ENCODE results near the gene CEP41.
"Not testable (repeated sequence)": the region's sequence is repeated elsewhere in the genome, so short reads cannot be mapped to it uniquely, and the experiment has no call there.

Gene CEP41

DNA sequence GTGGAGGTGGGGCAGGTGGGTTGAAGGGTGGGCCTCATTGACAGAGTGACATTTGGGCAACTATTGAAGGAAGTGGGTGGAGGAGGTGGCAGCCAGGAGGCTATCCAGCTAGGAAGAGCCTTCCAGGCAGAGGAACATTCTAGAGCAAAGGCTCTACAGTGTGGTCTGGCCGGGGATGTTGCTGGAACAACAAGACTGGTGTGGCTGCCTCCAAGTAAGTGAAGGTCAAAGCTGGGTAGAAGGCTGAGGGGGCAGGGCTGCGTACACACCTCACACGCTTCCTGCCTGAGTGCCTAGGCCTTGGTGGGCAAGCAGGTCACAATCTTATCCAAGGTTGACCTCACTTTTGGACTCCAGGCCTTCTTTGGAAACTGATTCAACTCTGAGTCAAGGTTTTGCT, 53.9 kb downstream of the CEP41 start:
- no peak for DNase-seq

DNA sequence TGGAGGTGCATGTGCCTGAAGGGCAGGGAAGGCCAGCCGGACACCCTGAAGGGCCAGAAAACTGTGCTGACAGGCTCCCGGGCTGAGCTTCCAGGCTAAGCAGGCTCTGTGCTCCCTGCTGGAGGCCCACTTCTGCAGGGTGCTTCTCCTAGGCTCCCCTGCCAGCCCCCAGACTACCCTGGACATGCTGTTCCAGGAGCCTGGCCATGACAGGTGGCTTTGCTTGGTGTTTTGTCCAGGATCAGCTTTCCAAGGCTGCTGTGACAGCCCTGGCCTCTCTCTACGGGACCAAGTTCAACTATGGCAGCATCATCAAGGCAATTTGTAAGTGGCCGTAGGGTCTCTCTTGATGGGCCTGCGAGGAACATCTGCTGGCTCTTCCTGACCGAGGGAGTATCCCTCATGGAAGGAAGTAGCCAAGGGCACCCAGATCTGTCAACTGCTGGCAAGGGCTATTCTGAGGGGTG, 55.2 kb downstream of the CEP41 start:
- DNase-seq, result no peak

DNA sequence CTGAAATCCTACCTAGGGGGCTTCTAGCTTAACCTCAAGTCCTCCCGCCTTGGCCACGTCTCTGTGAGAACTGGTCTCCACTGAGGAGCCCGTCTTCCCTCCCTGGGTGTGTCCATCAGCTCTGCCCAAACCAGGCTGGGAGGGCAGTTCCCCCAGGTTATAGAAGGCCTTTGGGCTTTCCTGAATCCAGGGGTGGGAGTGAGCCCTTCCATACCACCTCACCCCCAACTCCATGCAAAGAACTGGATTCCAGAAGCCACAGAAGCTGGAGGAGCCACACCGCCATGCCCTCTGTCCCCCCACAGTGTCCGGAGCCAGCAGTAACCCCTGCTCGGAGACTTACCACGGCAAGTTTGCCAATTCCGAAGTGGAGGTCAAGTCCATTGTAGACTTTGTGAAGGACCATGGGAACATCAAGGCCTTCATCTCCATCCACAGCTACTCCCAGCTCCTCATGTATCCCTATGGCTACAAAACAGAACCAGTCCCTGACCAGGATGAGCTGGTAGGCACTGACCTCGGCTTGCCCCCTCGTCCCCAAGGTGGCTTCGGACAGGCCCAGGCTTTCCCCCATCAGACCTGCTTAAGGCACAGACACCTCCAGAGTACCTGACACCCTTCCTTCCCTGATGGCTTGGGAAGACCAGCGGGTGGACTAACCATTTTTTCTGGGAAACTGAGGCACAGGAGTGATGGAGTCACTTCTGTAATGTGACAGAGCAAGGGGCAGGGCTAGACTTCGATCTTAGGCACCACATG, 55.8 kb downstream of the CEP41 start:
- no peak for DNase-seq

DNA sequence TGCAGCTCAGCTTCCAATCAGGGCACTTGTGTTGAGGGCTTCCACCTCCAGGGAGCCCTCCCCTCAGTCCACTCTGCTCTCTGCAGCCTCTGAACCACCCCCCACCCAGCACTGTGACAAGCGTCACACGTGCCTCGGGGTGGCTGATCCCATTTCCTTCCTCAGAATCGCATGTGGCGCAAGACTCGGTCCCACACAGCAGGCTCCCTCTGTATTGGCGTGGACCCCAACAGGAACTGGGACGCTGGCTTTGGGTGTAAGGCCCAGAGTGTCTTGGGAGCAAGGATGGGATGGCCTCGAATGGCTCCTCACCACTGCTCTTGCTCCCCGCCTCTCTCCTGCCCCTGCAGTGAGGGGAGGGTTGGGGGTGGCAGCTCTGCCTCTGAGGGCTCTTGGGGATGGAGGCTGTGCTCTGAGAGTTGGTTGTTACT, 56.4 kb downstream of the CEP41 start:
- no peak for DNase-seq

DNA sequence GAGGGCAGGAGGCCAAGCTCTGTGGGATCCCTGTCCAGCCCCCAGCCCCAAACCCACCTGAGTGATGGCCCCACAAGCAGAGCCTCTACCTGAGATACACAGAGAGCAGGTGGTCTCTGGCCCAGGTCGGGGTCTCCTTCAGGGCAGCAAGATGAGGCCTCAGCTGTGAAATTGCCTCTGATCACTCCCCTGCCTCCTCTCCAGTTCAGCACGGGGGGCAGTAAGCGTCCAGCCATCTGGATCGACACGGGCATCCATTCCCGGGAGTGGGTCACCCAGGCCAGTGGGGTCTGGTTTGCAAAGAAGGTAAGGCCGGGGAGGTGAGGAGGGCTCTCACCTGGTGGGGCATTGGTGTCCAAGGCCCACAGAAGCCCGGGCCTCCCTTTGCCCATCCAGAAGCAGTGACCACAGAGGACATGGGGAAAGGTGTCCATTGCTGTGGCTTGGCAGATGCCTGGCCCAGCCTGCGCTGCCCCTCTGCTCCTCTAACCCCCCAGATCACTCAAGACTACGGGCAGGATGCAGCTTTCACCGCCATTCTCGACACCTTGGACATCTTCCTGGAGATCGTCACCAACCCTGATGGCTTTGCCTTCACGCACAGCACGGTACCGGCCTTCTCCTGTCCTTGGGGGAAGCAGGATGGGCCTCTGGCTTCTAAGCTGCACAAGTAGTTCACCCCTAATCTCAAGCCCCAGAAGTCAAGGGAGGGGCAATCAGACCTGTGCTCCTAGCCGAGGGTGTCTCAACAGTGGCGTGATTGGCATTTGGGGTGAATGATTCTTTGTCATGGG, 57.4 kb downstream of the CEP41 start:
- no peak for DNase-seq

DNA sequence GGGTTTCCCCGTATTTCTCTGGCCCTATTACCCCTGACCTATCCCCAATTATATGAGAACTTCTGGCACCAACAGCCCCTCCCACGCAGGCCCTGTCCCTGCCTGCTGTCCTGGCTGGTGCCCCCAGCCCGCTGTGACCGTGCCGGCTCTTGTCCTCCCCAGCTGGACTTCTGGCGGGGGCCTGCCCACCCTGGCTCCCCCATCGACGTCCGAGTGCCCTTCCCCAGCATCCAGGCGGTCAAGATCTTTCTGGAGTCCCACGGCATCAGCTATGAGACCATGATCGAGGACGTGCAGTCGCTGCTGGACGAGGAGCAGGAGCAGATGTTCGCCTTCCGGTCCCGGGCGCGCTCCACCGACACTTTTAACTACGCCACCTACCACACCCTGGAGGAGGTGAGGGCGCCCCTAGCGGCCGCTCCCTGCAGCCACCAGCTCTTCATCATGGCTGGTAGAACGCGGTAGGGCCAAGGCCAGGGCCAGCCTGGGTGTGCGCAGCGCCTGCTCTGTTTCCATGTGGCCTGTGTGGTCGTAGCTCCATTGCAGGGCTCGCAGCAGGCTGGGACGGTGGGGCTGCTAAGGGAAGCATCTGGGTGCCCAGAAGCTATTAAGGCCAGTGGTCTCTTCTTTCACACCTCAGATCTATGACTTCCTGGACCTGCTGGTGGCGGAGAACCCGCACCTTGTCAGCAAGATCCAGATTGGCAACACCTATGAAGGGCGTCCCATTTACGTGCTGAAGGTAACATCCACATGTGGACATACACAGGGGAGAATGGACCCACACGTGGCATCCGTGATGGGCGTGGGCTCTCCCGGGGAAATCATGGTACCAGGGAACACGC, 59.1 kb downstream of the CEP41 start:
- DNase-seq, result no peak

DNA sequence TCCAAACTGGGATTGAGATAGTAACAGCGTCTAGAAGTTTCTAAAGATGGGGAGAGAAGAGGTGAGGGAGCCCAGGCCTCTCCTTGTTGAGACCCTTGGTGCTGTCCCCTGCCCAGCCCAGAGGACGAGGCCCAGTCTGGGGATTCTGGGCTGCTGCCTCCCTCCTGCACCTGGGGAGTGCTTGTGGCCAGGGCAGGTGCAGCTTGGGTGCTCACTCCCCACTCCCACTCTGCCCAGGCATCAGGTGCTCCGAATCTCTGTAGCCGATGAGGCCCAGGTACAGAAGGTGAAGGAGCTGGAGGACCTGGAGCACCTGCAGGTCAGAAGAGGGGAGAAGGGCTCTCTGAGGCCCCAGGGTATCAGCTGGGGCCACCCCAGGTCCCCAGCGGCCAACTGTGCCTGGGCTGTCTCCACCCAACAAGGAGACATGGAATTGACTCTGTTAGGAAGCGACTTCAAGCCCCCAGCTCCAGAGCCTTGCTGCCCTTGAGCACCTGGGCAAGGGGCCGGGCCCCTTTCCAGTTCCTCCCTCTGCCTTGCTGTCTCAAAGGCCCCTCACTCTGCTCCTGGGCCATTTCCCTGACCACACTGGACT, 59.9 kb downstream of the CEP41 start:
- DNase-seq, result no peak

DNA sequence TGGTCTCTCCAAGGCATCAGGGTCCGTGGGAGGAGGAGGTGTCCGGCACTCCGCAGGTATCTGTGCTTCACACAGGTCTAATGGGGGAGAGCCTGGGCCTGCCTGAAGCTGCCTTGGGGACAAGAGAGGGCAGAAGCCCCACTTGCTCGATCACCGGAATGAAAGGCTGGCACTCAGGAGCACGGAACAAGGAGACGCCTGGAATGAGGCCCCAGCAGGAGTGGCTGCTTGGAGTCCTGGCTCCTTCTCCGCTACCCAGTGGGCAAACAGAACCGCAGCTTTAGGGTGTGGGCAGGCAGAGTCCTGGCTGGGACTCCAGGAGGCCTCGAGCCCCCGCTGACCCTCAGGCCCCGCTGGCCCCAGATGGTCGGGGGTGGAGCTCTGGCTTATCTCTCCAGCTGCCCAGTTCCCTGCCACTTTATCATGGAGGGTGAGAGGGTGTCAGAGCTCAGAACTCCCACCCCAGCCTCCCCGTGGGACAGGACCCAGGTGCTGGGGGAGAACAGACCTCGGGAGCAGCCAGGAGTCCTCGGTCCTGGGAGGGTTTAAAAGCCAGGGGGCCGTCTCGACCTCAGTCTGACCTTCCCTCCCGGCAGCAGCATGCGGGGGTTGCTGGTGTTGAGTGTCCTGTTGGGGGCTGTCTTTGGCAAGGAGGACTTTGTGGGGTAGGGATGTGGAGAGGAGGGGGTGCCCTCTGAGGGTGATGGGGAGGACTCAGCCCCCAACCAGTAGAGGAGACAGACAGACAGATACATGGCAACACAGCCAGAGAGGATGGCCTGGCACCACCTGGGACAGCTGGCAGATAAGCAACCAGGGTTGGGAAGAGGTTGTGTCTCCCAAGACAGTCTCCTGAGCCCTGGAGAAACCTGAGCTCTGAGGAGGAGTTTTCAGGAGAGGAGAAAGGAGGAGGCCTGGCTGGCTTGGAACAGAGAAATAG, 60.6 kb downstream of the CEP41 start, which contains the start of gene CPA1:
CPA1 (plus strand) TSS at position 574 of the 940 bp plus-strand sequence; CDS start at position 601, 27 bp downstream.
- no peak for DNase-seq

DNA sequence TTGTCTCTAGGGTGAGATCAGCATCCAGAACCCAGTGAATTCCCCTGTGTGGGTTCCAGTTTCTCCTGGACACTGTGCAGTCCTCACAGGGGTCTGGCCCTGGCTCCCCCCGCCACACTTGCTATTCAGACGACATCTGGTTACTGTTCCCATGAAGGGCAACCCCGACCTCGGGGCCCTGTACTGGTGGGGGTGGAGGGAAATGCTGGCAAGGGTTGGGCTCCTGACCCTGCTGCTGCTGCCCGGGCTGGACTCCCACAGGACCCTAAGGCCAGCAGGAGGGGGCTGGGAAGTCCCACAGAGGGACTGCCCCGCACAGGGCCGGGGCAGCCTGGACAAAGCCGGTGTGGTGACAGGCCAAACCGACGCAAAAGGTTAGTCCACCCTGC, 61.3 kb downstream of the CEP41 start:
- DNase-seq, result no peak

DNA sequence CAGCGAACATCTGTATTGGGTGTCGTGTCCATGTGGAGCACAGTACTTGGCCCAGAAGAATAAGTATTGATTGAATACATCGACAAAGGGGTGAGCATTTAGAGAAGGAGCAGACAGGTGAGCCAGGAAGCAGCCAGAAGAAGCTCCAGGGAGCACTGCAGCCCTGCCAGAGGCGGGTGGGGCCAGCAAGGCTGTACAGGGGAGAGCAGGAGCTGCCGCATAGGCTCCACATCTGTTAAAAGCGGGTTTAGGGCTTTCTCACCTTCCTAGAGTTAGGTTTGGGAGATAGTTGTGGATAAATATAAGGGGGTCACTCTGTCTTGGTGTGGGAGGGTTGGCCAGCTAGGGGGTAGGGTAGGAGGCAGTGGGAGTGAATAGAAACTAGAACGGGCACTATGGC, 61.8 kb downstream of the CEP41 start:
- DNase-seq, result no peak

DNA sequence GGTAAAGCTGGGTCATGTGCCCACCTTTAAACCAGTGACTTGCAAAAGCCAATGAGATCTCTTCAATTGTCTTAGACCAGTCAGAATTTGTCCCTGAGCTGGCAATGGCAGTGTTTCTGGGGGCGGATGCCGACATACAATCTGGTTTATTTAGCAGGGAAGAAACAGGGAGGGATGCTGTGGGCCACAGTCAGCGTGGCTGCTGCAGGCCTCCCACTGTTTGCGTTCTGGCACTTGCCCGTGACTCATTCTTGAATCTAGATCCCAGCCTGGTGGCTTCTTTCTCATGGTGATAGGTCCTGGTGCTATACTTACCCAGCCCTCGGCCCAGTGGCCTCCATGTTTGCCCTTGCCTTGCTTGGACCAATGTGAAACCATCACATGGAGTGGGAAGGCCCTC, 63.6 kb downstream of the CEP41 start:
- DNase-seq, result no peak

DNA sequence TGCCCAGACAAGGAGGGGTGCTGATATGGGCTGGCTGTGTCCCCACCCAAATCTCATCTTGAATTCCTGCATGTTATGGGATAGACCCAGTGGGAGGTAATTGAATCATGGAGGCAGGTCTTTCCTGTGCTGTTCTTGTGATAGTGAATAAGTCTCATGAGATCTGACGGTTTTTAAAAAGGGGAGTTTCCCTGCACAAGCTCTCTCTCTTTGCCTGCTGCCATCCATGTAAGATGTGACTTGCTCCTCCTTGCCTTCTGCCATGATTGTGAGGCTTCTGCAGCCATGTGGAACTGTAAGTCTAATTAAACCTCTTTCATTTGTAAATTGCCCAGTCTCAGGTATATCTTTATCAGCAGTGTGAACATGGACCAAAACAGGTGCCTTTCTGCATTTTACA, 64.4 kb downstream of the CEP41 start:
- DNase-seq, result not testable (repeated sequence)

DNA sequence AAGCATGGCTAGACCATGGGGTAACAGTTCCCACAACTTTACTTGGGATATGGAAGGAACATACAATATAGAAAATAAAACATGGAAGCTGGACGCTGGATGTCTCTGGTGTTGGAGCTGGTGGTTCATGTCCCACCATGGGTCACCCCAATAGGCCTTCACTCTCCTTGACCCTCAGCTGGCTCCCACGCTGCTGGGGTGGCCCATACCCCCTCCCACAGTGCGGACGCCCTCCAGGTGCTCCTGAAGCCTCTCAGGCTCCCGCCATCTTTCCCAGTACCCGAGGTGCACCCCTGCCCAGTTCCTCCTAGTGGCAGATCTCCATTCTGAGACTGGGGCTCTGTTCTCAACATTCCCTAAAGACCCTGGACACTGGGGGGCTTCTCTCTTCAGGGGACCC, 66.3 kb downstream of the CEP41 start:
- no peak for DNase-seq

DNA sequence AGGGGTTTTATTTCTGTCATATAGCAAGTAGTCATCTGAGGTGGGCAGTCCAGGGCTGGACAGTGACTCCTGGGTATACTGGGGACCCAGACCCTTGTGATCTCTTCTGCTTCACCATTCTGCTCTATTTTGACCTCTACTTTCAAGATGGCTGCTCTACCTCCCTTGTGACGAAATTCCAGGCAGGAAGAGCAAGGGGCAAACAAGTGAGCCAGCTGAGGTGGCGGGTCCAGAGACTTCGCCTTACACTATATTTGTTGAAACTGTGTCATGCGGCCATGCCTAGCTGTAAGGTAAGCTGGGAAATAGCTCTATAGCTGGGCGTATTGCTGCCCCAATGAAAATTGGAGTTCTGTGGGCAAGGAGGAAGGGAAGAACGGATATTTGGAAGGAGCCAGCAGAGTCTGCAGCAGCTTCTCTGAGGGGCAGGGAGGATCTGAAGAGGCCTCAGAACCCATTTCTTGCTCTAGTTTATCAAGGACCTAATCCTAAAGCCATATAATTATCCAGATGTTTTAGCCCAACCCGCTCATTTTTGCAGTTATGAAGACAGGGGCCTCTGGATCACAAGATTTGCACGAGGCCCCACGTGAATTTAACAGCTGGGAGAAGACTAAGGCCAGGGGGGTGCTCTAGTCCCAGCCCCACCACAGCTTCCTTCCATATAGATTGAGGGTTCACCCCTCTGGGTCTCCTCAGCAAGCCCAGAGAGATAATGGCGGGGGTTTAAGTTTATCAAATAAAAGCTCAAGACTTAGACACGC, 68.2 kb downstream of the CEP41 start:
- DNase-seq, result no peak

DNA sequence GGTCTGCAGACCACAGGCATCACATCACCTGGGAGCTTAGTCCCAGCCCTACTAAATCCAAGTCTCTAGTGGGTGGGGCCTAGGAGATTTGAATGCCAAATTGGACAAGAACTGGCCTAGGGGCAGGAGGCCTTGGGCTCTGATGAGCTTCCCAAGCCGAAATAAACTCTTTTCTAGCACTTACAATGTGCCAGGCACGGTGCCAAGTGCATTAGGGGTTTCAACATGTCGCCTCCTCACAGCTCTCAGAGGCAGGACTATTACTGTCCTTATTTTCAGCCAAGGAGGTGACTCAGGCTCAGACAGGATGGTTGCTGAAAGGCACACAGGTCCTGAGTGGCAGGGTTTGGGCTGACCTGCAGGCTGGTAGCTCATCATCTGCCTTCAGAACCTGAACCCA, 69.8 kb downstream of the CEP41 start:
- no peak for DNase-seq

DNA sequence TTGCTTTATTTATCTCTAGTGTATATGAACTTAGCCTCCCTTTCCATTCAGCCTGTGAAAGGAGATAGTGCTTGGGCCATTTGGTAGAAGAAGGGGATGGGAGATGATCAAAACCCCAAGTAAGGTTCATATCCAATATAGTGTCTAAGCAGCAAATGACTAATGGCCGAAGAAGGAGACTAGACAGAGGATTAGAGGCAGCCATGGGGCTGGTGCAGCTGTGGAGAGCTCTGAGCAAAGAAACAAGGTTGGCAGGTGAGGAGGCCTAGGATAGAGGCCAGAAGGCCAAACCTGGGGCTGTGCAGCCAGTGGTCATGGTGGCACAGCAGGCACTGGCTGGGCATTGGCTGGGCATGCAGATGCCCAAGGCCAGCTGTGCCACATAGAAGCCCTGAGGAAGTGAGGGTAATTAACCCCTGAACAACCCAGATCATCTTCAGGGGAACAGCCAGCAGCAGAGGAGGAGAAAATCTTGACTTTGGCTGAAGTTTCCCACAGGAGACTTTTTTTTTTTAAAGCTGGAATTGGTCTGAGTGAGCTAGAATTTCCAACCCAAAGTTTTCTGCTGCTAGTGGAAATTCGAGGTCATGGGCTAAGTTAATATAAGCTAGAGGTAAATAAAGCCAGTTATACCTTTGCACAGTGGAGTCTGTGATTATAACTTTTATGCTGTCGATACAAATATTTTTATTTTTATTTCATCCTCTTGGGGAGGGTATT, 70.8 kb downstream of the CEP41 start:
- DNase-seq, result no peak

DNA sequence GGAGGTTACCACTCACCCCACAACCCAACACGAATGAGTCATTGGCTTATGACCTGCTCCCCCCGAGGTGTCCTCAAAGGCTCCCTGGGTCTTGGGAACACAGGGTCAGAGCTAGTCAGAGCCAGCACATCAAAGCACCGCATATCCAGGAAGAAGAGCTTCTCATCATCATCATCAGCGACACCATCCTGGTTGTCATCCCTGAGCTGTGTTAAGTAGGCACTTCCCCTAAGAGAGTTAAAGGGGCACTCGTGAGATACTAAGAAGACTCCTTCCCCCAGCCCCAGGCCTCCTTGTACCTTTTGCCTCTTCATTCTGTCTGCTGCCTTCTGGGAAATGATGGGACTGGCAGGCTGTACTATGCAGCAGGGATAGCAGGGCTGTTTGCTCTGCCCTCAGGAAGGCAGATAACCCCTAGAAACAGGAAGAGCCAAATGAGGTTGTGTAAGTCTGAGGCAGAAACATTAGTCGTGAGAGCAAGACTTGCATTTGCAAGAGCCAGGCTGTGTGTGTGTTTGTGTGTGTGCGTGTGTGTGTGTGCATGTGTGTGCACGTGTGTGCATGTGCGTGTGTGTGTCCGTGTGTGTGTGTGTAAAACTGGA, 71.6 kb downstream of the CEP41 start:
- DNase-seq, result no peak

DNA sequence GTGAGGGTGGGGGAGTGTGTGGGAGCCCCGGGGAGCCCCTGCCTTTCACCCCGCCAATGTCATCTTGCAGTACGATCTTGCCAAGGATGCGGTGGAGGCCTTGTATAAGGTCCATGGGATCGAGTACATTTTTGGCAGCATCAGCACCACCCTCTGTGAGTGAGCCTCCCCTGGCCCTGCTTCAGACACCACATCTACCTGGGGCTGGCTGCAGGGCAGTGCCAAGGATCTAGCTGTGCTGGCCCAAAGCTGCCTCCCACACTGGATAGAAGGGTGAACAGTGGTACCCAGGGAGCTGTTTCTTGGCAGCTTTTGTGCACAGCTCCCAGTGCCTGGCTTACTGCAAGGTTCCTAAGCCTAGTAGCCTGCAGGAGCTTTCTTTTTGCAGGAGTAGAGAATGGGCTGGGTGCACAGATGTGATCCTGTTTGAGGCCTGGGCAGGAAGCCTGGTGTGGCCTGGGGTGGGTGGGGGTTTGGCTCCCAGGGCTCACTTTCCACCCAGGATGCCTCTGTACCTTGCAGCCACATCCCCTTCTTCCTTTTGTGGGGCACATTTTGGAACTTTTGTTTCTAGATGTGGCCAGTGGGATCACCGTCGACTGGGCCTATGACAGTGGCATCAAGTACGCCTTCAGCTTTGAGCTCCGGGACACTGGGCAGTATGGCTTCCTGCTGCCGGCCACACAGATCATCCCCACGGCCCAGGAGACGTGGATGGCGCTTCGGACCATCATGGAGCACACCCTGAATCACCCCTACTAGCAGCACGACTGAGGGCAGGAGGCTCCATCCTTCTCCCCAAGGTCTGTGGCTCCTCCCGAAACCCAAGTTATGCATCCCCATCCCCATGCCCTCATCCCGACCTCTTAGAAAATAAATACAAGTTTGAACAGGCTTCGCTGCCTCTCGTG, 72.7 kb downstream of the CEP41 start:
- DNase-seq, result no peak

Measured in NCI-H1694 treated with DMSO at 0.1 percent for 48 hours (cell line).